HEK293 (cell line): ENCODE data around the gene API5.

Experiments used
- CTCF ChIA-PET: fragments of 350-600 bp; formaldehyde crosslinking; extraction: SDS; loops from one replicate; lab custom pipeline; 2021; ENCODE audit warnings: antibody characterized with exemption; lab: Yijun Ruan, JAX
- POLR2A ChIA-PET: fragments of 300-600 bp; formaldehyde crosslinking; extraction: SDS; loops from one replicate; lab custom pipeline; 2020; ENCODE audit warnings: antibody characterized with exemption, inconsistent platforms; lab: Yijun Ruan, JAX
- H3K27ac ChIP-seq: fragments of 200-500 bp; sonication (Bioruptor generic); 2 replicates; pipeline ENCODE4 v1.5.1; 2014; ENCODE audit warnings: low read depth, low read length, control low read depth, inconsistent platforms; ENCODE audit errors: extremely low read depth
- H3K36me3 ChIP-seq, 2 experiments: fragments of 200-500 bp in 1 of 2; sonication (Bioruptor generic) in 1 of 2; 1 replicate in 1 of 2; 2 replicates in 1 of 2; pipeline ENCODE4 v1.5.1; 2014 to 2017; ENCODE audit warnings: inconsistent platforms in 2 of 2, low read length in 2 of 2; ENCODE audit not compliant: control insufficient read depth in 2 of 2, insufficient read depth in 1 of 2
- H3K4me1 ChIP-seq: fragments of 200-500 bp; sonication (Bioruptor generic); 2 replicates; pipeline ENCODE4 v1.5.1; 2014; ENCODE audit warnings: mild to moderate bottlenecking, low read length, inconsistent platforms; ENCODE audit not compliant: control insufficient read depth, insufficient read depth
- H3K4me3 ChIP-seq: 2 replicates; pipeline ENCODE4 v1.5.1; 2011; ENCODE audit warnings: low read depth, mild to moderate bottlenecking, control low read depth, low read length, moderate library complexity
- H3K9me3 ChIP-seq: fragments of 200-500 bp; sonication (Bioruptor generic); 2 replicates; pipeline ENCODE4 v1.5.1; 2014; ENCODE audit warnings: low read depth, low read length, inconsistent platforms; ENCODE audit not compliant: control insufficient read depth, insufficient read depth
- GLIS1 ChIP-seq: fragments of 450-650 bp; formaldehyde crosslinking; IDR thresholded peaks from 2 replicates; pipeline ENCODE4 v1.5.1; 2016; ENCODE audit warnings: missing biosample characterization, missing genetic modification characterization
- HOXA7 ChIP-seq: sonication (generic); formaldehyde crosslinking; IDR thresholded peaks from 2 replicates; pipeline ENCODE4 v1.8.1; 2022; ENCODE audit warnings: missing genetic modification reagents, borderline replicate concordance
- ZFP41 ChIP-seq: fragments of 450-650 bp; formaldehyde crosslinking; IDR thresholded peaks from 2 replicates; pipeline ENCODE4 v1.5.1; 2016; ENCODE audit warnings: missing biosample characterization, missing genetic modification characterization, borderline replicate concordance
- ZNF211 ChIP-seq: fragments of 450-650 bp; formaldehyde crosslinking; IDR thresholded peaks from 2 replicates; pipeline ENCODE4 v1.5.1; 2016; ENCODE audit warnings: low read depth, missing biosample characterization, missing genetic modification characterization
- ZNF23 ChIP-seq: fragments of 450-650 bp; formaldehyde crosslinking; IDR thresholded peaks from 2 replicates; pipeline ENCODE4 v1.5.1; 2016; ENCODE audit warnings: missing biosample characterization, missing genetic modification characterization, borderline replicate concordance
- ZNF366 ChIP-seq: fragments of 450-650 bp; formaldehyde crosslinking; conservative IDR thresholded peaks from 2 replicates; pipeline ENCODE4 v1.5.1; 2016; ENCODE audit warnings: missing biosample characterization, missing genetic modification characterization
- ZNF473 ChIP-seq: fragments of 450-650 bp; formaldehyde crosslinking; IDR thresholded peaks from 2 replicates; pipeline ENCODE4 v1.5.1; 2017; ENCODE audit warnings: missing biosample characterization, missing genetic modification characterization
- ZNF521 ChIP-seq: fragments of 450-650 bp; formaldehyde crosslinking; IDR thresholded peaks from 2 replicates; pipeline ENCODE4 v1.5.1; 2017; ENCODE audit warnings: missing biosample characterization, mild to moderate bottlenecking, missing genetic modification characterization
- ZNF560 ChIP-seq: fragments of 450-650 bp; formaldehyde crosslinking; IDR thresholded peaks from 2 replicates; pipeline ENCODE4 v1.5.1; 2017; ENCODE audit warnings: missing biosample characterization, missing genetic modification characterization, borderline replicate concordance
- ZNF629 ChIP-seq: fragments of 450-650 bp; formaldehyde crosslinking; IDR thresholded peaks from 2 replicates; pipeline ENCODE4 v1.5.1; 2017; ENCODE audit warnings: missing biosample characterization, missing genetic modification characterization
- ZNF785 ChIP-seq: fragments of 450-650 bp; formaldehyde crosslinking; IDR thresholded peaks from 2 replicates; pipeline ENCODE4 v1.5.1; 2016; ENCODE audit warnings: missing biosample characterization, missing genetic modification characterization
- ZSCAN30 ChIP-seq: fragments of 450-650 bp; IDR thresholded peaks from 2 replicates; pipeline ENCODE4 v1.5.1; 2018; ENCODE audit warnings: missing biosample characterization, mild to moderate bottlenecking, missing genetic modification characterization, moderate library complexity
- TF ChIP-seq, protein P1 (sequence below): fragments of 450-650 bp; formaldehyde crosslinking; IDR thresholded peaks from 2 replicates; pipeline ENCODE4 v1.5.1; 2016; ENCODE audit warnings: missing biosample characterization, missing genetic modification characterization
- TF ChIP-seq, protein P2 (sequence below): fragments of 450-650 bp; formaldehyde crosslinking; IDR thresholded peaks from 2 replicates; pipeline ENCODE4 v1.5.1; 2016; ENCODE audit warnings: missing biosample characterization, missing genetic modification characterization
- TF ChIP-seq, protein P3 (sequence below): fragments of 450-650 bp; formaldehyde crosslinking; IDR thresholded peaks from 2 replicates; pipeline ENCODE4 v1.5.1; 2016; ENCODE audit warnings: missing biosample characterization, missing genetic modification characterization
- TF ChIP-seq, protein P4 (sequence below): fragments of 450-650 bp; formaldehyde crosslinking; IDR thresholded peaks from 2 replicates; pipeline ENCODE4 v1.5.1; 2016; ENCODE audit warnings: missing biosample characterization, missing genetic modification characterization
- TF ChIP-seq, protein P5 (sequence below): fragments of 450-650 bp; formaldehyde crosslinking; IDR thresholded peaks from 2 replicates; pipeline ENCODE4 v1.5.1; 2016; ENCODE audit warnings: missing biosample characterization, missing genetic modification characterization
- TF ChIP-seq, protein P6 (sequence below): fragments of 450-650 bp; formaldehyde crosslinking; conservative IDR thresholded peaks from 2 replicates; pipeline ENCODE4 v1.5.1; 2016; ENCODE audit warnings: low read depth, missing biosample characterization, missing genetic modification characterization

Gene API5

DNA sequence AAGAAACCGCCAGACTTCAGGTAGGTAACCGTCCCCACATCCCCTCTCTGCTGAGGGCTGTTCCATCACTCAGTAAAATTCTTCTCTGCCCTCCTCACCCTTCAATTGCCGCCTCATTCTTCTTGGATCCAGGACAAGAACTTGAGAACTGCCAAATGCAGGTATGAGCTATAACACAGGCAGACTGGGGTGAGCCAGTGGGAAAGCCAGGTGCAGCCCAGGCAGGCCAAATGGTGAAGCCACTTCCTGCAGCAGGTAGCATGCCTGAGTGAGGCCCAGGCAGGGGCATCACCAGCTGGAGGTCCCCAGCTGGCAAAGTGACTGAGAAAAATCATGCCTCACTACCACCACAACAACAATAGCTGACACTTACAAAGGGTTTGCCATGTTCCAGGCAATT lies 22.4 kb upstream of the API5 start:
- H3K4me1 ChIP-seq, result no peaks in the 10 kb centered on the region
- POLR2A ChIA-PET, result no interaction called here
- no peaks in the 10 kb centered on the region for H3K36me3 ChIP-seq
- no peak overlapping the region for H3K4me3 ChIP-seq
- CTCF ChIA-PET, result interaction anchor here (0.7 kb wide), 1 partner anchor 22 kb away, joined by 3 read pairs; no protein-coding TSS in a partner anchor
- TF ChIP-seq ZSCAN30 (tag by site-specific recombination), result no peak
- TF ChIP-seq ZNF23 (tag by site-specific recombination), result no peak
- H3K9me3 ChIP-seq, result no peaks in the 10 kb centered on the region
- H3K27ac ChIP-seq, result no peak overlapping the region

DNA sequence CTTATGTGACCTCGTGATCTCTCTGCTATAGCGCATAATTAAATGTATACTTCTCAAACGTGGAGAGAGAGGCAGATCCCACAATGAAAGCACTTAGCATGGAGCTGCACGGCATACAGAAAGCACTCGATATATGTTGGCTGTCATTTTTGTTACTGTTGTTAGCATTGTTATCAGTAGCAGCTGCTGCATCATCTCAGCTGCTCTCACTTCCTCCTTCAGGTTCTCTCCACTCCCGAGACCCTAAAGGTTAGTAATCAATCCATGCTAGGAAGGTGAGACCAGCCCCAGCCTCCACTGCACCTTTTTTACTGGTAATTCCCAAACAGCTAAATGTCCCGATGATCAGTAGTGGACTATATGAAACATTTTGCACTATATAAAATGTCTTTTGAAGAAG lies 13.4 kb upstream of the API5 start:
- Histone ChIP-seq H3K4me1 (no peaks in the 10 kb centered on the region), H3K9me3 (no peaks in the 10 kb centered on the region), H3K27ac (no peak overlapping the region), H3K36me3 (no peaks in the 10 kb centered on the region), H3K4me3 (no peak overlapping the region)
- TF ChIP-seq HOXA7 (CRISPR knock-in tag), result no peak
- ChIA-PET CTCF (interaction anchor here (1.1 to 2.0 kb wide), 2 partner anchors 10 to 16 kb away, joined by 5 read pairs; no protein-coding TSS in a partner anchor), POLR2A (interaction anchor here (1.3 kb wide), 1 partner anchor 13 kb away, joined by 4 read pairs; the partner anchor contains the start of gene API5)

DNA sequence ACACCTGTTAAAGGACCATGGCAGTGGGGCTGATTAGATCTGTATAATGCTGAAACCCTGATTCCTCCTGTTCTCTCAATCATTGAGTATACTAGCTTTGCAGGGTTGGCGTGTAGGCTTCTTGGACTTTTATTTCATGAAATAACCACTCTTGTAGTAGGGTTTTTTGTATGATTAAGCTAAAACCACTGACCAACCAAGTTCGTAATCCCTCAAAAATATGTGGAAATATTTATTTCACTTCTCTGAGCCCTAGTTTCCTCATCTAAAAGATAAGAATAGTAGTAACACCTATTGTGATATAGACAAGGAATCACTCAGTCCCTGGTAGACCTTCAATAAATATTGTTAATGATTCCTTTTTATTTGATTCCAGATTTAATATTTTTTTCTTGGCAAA lies 4.2 kb downstream of the API5 start:
- Histone ChIP-seq H3K4me3 (no peak overlapping the region), H3K4me1 (no peaks in the 10 kb centered on the region), H3K27ac (no peak overlapping the region), H3K36me3 (peaks cover 8 to 33% of the 10 kb centered on the region in 2 experiments; a peak in 2 of 3 replicates), H3K9me3 (no peaks in the 10 kb centered on the region)
- ChIA-PET CTCF (interaction anchor here (0.6 kb wide), 1 partner anchor 8 kb away, joined by 3 read pairs; no protein-coding TSS in a partner anchor), POLR2A (no interaction called here)
- TF ChIP-seq, protein P1, sequence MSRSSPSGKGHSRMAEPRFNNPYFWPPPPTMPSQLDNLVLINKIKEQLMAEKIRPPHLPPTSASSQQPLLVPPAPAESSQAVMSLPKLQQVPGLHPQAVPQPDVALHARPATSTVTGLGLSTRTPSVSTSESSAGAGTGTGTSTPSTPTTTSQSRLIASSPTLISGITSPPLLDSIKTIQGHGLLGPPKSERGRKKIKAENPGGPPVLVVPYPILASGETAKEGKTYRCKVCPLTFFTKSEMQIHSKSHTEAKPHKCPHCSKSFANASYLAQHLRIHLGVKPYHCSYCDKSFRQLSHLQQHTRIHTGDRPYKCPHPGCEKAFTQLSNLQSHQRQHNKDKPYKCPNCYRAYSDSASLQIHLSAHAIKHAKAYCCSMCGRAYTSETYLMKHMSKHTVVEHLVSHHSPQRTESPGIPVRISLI, result no peak
- no peak for TF ChIP-seq ZFP41 (tag by site-specific recombination)
- no peak for TF ChIP-seq ZNF366
- no peak for TF ChIP-seq ZNF785
- TF ChIP-seq ZNF560, result no peak
- no peak for TF ChIP-seq ZNF629 (tag by site-specific recombination)
- TF ChIP-seq ZNF473, result no peak
- no peak for TF ChIP-seq GLIS1 (tag by site-specific recombination)
- TF ChIP-seq, protein P2, sequence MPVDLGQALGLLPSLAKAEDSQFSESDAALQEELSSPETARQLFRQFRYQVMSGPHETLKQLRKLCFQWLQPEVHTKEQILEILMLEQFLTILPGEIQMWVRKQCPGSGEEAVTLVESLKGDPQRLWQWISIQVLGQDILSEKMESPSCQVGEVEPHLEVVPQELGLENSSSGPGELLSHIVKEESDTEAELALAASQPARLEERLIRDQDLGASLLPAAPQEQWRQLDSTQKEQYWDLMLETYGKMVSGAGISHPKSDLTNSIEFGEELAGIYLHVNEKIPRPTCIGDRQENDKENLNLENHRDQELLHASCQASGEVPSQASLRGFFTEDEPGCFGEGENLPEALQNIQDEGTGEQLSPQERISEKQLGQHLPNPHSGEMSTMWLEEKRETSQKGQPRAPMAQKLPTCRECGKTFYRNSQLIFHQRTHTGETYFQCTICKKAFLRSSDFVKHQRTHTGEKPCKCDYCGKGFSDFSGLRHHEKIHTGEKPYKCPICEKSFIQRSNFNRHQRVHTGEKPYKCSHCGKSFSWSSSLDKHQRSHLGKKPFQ (tag by site-specific recombination), result no peak
- TF ChIP-seq, protein P3, sequence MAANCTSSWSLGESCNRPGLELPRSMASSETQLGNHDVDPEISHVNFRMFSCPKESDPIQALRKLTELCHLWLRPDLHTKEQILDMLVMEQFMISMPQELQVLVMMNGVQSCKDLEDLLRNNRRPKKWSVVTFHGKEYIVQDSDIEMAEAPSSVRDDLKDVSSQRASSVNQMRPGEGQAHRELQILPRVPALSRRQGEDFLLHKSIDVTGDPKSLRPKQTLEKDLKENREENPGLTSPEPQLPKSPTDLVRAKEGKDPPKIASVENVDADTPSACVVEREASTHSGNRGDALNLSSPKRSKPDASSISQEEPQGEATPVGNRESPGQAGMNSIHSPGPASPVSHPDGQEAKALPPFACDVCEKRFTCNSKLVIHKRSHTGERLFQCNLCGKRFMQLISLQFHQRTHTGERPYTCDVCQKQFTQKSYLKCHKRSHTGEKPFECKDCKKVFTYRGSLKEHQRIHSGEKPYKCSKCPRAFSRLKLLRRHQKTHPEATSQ, result no peak
- TF ChIP-seq, protein P4, sequence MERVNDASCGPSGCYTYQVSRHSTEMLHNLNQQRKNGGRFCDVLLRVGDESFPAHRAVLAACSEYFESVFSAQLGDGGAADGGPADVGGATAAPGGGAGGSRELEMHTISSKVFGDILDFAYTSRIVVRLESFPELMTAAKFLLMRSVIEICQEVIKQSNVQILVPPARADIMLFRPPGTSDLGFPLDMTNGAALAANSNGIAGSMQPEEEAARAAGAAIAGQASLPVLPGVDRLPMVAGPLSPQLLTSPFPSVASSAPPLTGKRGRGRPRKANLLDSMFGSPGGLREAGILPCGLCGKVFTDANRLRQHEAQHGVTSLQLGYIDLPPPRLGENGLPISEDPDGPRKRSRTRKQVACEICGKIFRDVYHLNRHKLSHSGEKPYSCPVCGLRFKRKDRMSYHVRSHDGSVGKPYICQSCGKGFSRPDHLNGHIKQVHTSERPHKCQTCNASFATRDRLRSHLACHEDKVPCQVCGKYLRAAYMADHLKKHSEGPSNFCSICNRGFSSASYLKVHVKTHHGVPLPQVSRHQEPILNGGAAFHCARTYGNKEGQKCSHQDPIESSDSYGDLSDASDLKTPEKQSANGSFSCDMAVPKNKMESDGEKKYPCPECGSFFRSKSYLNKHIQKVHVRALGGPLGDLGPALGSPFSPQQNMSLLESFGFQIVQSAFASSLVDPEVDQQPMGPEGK (tag by site-specific recombination), result no peak
- TF ChIP-seq, protein P5, sequence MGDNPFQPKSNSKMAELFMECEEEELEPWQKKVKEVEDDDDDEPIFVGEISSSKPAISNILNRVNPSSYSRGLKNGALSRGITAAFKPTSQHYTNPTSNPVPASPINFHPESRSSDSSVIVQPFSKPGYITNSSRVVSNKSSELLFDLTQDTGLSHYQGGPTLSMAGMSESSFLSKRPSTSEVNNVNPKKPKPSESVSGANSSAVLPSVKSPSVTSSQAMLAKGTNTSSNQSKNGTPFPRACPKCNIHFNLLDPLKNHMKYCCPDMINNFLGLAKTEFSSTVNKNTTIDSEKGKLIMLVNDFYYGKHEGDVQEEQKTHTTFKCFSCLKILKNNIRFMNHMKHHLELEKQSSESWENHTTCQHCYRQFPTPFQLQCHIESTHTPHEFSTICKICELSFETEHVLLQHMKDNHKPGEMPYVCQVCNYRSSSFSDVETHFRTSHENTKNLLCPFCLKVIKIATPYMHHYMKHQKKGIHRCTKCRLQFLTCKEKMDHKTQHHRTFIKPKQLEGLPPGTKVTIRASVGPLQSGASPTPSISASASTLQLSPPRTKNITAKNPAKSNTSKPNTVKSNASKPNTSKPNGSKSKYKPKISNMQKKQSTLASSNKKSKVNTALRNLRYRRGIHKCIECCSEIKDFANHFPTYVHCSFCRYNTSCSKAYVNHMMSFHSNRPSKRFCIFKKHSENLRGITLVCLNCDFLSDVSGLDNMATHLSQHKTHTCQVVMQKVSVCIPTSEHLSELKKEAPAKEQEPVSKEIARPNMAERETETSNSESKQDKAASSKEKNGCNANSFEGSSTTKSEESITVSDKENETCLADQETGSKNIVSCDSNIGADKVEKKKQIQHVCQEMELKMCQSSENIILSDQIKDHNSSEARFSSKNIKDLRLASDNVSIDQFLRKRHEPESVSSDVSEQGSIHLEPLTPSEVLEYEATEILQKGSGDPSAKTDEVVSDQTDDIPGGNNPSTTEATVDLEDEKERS, result no peak
- TF ChIP-seq ZNF521 (tag by site-specific recombination), result no peak
- TF ChIP-seq ZNF211 (tag by site-specific recombination), result no peak
- TF ChIP-seq, protein P6, sequence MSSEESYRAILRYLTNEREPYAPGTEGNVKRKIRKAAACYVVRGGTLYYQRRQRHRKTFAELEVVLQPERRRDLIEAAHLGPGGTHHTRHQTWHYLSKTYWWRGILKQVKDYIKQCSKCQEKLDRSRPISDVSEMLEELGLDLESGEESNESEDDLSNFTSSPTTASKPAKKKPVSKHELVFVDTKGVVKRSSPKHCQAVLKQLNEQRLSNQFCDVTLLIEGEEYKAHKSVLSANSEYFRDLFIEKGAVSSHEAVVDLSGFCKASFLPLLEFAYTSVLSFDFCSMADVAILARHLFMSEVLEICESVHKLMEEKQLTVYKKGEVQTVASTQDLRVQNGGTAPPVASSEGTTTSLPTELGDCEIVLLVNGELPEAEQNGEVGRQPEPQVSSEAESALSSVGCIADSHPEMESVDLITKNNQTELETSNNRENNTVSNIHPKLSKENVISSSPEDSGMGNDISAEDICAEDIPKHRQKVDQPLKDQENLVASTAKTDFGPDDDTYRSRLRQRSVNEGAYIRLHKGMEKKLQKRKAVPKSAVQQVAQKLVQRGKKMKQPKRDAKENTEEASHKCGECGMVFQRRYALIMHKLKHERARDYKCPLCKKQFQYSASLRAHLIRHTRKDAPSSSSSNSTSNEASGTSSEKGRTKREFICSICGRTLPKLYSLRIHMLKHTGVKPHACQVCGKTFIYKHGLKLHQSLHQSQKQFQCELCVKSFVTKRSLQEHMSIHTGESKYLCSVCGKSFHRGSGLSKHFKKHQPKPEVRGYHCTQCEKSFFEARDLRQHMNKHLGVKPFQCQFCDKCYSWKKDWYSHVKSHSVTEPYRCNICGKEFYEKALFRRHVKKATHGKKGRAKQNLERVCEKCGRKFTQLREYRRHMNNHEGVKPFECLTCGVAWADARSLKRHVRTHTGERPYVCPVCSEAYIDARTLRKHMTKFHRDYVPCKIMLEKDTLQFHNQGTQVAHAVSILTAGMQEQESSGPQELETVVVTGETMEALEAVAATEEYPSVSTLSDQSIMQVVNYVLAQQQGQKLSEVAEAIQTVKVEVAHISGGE (tag by site-specific recombination), result no peak
